A549 (cell line): Measurements from ENCODE around the gene ARHGAP22. TPM values are rescaled to one million over a fixed set of nuclear protein-coding genes. Genes with fewer than 3 reads are reported as not detected.

Experiments used
- ATAC-seq, 2 experiments: fragments of 200-7000 bp in 1 of 2; fragments of >200 bp in 1 of 2; cut with Nextera tagmentation in 1 of 2; cut with Tn5 transposase in 1 of 2; 3 replicates each; pipeline versions ENCODE4 v1.8.0 to v1.9.1; 2018 to 2020; ENCODE audit warnings: mild to moderate bottlenecking in 1 of 2, moderate library complexity in 1 of 2
- CTCF ChIA-PET: fragments of 300-600 bp; sonication (Branson Sonifier 250); formaldehyde crosslinking; extraction: SDS; loops from one replicate; lab custom pipeline; 2021; ENCODE audit warnings: antibody characterized with exemption, inconsistent platforms; lab: Yijun Ruan, JAX
- POLR2A ChIA-PET: fragments of 350-600 bp; formaldehyde crosslinking; extraction: SDS; loops from one replicate; lab custom pipeline; 2021; ENCODE audit warnings: antibody characterized with exemption, inconsistent platforms; lab: Yijun Ruan, JAX
- DNase-seq, 2 experiments: peaks; one replicate each; pipeline versions ENCODE4 v3.0.0 to v3.0.0-alpha.2; 2011 to 2016; ENCODE audit warnings: low read depth in 1 of 2, low spot score in 1 of 2
- FAIRE-seq: peaks from 2 replicates; lab custom pipeline; 2011; peaks lifted over from hg19 to GRCh38; lab: Jason Lieb, UNC
- H3K27ac ChIP-seq, 2 experiments: fragments of >200 bp; sonication (Bioruptor Twin); formaldehyde crosslinking; 3 replicates each; pipeline ENCODE4 v1.5.1; 2016 to 2017
- H3K4me1 ChIP-seq: fragments of >200 bp; sonication (Bioruptor Twin); formaldehyde crosslinking; 3 replicates; pipeline ENCODE4 v1.6.1; 2016
- H3K4me2 ChIP-seq: fragments of >200 bp; sonication (Bioruptor Twin); formaldehyde crosslinking; 3 replicates; pipeline ENCODE4 v1.6.1; 2016
- H3K4me3 ChIP-seq: fragments of >200 bp; sonication (Bioruptor Twin); formaldehyde crosslinking; 3 replicates; pipeline ENCODE4 v1.5.1; 2016
- H3K9me3 ChIP-seq: fragments of >200 bp; sonication (Bioruptor Twin); formaldehyde crosslinking; 3 replicates; pipeline ENCODE4 v1.6.1; 2016
- ATOH8 ChIP-seq: fragments of 250-450 bp; sonication (Bioruptor Pico); IDR thresholded peaks from 2 replicates; pipeline ENCODE4 v1.5.0; 2020; ENCODE audit warnings: low read depth, mild to moderate bottlenecking, moderate library complexity
- CBX2 ChIP-seq: fragments of 200-600 bp; sonication (generic); IDR thresholded peaks from 2 replicates; pipeline ENCODE4 v1.6.1; 2016; ENCODE audit warnings: low read depth, mild to moderate bottlenecking, borderline replicate concordance
- CBX8 ChIP-seq: fragments of 200-600 bp; sonication (generic); IDR thresholded peaks from 2 replicates; pipeline ENCODE4 v1.6.1; 2016
- CHD4 ChIP-seq: fragments of 200-600 bp; sonication (generic); IDR thresholded peaks from 2 replicates; pipeline ENCODE4 v1.6.1; 2016; ENCODE audit warnings: antibody characterized with exemption, mild to moderate bottlenecking, borderline replicate concordance
- EHMT2 ChIP-seq: fragments of 200-600 bp; sonication (generic); IDR thresholded peaks from 2 replicates; pipeline ENCODE4 v1.6.1; 2016; ENCODE audit warnings: antibody characterized with exemption, low read depth, mild to moderate bottlenecking, moderate library complexity
- ELK1 ChIP-seq: fragments of 150-350 bp; IDR thresholded peaks from 2 replicates; pipeline ENCODE4 v1.6.1; 2014; ENCODE audit warnings: low read depth, mild to moderate bottlenecking, low read length
- EP300 ChIP-seq, 2 experiments: fragments of >200 bp; sonication (Bioruptor Twin); formaldehyde crosslinking; IDR thresholded peaks; 2 replicates in 1 of 2; 3 replicates in 1 of 2; pipeline ENCODE4 v1.6.1; 2016 to 2017
- ESRRA ChIP-seq: fragments of 150-350 bp; IDR thresholded peaks from 2 replicates; pipeline ENCODE4 v1.6.1; 2014; ENCODE audit warnings: mild to moderate bottlenecking, low read length, borderline replicate concordance
- FOXS1 ChIP-seq: fragments of 250-450 bp; sonication (Bioruptor Pico); IDR thresholded peaks from 2 replicates; pipeline ENCODE4 v1.5.0; 2020; ENCODE audit warnings: mild to moderate bottlenecking, moderate library complexity
- HDAC2 ChIP-seq: fragments of 200-600 bp; sonication (generic); IDR thresholded peaks from 2 replicates; pipeline ENCODE4 v1.6.1; 2016
- HES2 ChIP-seq: fragments of >200 bp; sonication (Bioruptor Twin); formaldehyde crosslinking; IDR thresholded peaks from 2 replicates; pipeline ENCODE4 v1.6.1; 2016
- HEYL ChIP-seq: fragments of 250-450 bp; sonication (Bioruptor Pico); IDR thresholded peaks from 2 replicates; pipeline ENCODE4 v1.8.0; 2021; ENCODE audit warnings: mild to moderate bottlenecking, moderate library complexity
- HOXB5 ChIP-seq: fragments of 250-450 bp; sonication (Bioruptor Pico); IDR thresholded peaks from 2 replicates; pipeline ENCODE4 v1.5.0; 2020; ENCODE audit warnings: mild to moderate bottlenecking, moderate library complexity
- JUN ChIP-seq, 2 experiments: fragments of >200 bp; sonication (Bioruptor Twin); formaldehyde crosslinking; IDR thresholded peaks; 2 replicates in 1 of 2; 3 replicates in 1 of 2; pipeline ENCODE4 v1.6.1; 2016 to 2017
- NFE2L2 ChIP-seq: fragments of 150-350 bp; conservative IDR thresholded peaks from 2 replicates; pipeline ENCODE4 v1.6.1; 2014; ENCODE audit warnings: low read length
- NPAS2 ChIP-seq: fragments of 250-450 bp; sonication (Bioruptor Pico); IDR thresholded peaks from 2 replicates; pipeline ENCODE4 v1.8.0; 2022; ENCODE audit warnings: mild to moderate bottlenecking, moderate library complexity, borderline replicate concordance
- POLR2A ChIP-seq: IDR thresholded peaks from 2 replicates; pipeline ENCODE4 v1.6.1; 2012; ENCODE audit warnings: mild to moderate bottlenecking, low read length
- POLR2AphosphoS2 ChIP-seq: conservative IDR thresholded peaks from 2 replicates; pipeline ENCODE4 v1.6.1; 2012; ENCODE audit warnings: low read length, improper control_type of control experiment, inconsistent platforms
- RCOR1 ChIP-seq: fragments of 150-350 bp; IDR thresholded peaks from 2 replicates; pipeline ENCODE4 v1.6.1; 2014; ENCODE audit warnings: antibody characterized with exemption, low read length, low read depth
- REST ChIP-seq: fragments of 200-600 bp; sonication (generic); IDR thresholded peaks from 2 replicates; pipeline ENCODE4 v1.6.1; 2016; ENCODE audit warnings: antibody characterized with exemption, mild to moderate bottlenecking, moderate library complexity
- USF2 ChIP-seq: fragments of 450-650 bp; IDR thresholded peaks from 2 replicates; pipeline ENCODE4 v1.6.1; 2014; ENCODE audit warnings: antibody characterized with exemption
- ZNF302 ChIP-seq: fragments of 250-450 bp; sonication (Bioruptor Pico); IDR thresholded peaks from 2 replicates; pipeline ENCODE4 v1.9.0; 2021; ENCODE audit warnings: inconsistent platforms, mild to moderate bottlenecking, moderate library complexity
- WGBS: methylation state at CpG from one replicate; pipeline ENCODE4 v1.1.6; 2017; ENCODE audit errors: missing lambda C conversion rate; 5-methylcytosine and 5-hydroxymethylcytosine counted together
- polyA plus RNA-seq, 4 experiments: library from polyadenylated mRNA; depleted of rRNA in 3 of 4; stranded (reverse); fragments of >200 nt; fragmentation: RNase III in 1 of 4; extraction: RNeasy Plus Mini Kit Qiagen cat#74134 plus additional on column Dnase treatment in 1 of 4; gene quantifications; 2 replicates in 3 of 4; 3 replicates in 1 of 4; pipeline ENCODE4 v1.2.3, GENCODE V29; 2011 to 2017

The ARHGAP22 gene
- polyA plus RNA-seq, 2 of the 4 experiments (the other 2 are of a cell fraction): 1.9 to 3.2 TPM

- H3K27ac ChIP-seq: no peak overlapping the region
- TF ChIP-seq ELK1 (no peak), HDAC2 (no peak), HEYL (no peak)
- TF ChIP-seq, all 56 proteins: peak for 0
- WGBS: 61% methylated on average over 3 of the region's 3 CpGs
- no peak for ATAC-seq
- ChIA-PET CTCF (interaction anchor here (1.7 kb wide), 1 partner anchor 183 kb away, joined by 4 read pairs; no protein-coding TSS in a partner anchor), POLR2A (no interaction called here)
- H3K4me1 ChIP-seq: no peaks in the 10 kb centered on the region
- no peak overlapping the region for H3K4me2 ChIP-seq
- FAIRE-seq: no peak
- no peak overlapping the region for H3K4me3 ChIP-seq
- DNase-seq: no peak
- no peaks in the 10 kb centered on the region; the same call in 2 of the 3 replicates for H3K9me3 ChIP-seq
Measured at GRCh38 chr10:48472501-48473069, 132.3 kb downstream of the ARHGAP22 start.

- POLR2A ChIA-PET: no interaction called here
- no peak for TF ChIP-seq HES2
- TF ChIP-seq FOXS1: no peak
- no peak for TF ChIP-seq ESRRA
- TF ChIP-seq ATOH8: no peak
- TF ChIP-seq RCOR1: no peak
- TF ChIP-seq CBX8: no peak
- no peak for TF ChIP-seq POLR2A
- no peak for TF ChIP-seq NFE2L2
- no peak for TF ChIP-seq EHMT2
- TF ChIP-seq ZNF302 (CRISPR knock-in tag): no peak
- TF ChIP-seq, all 56 proteins: peak for 0
- no peaks in the 10 kb centered on the region for H3K4me1 ChIP-seq
- no peak for FAIRE-seq
- no peak overlapping the region for H3K4me2 ChIP-seq
- H3K4me3 ChIP-seq: no peak overlapping the region
- H3K27ac ChIP-seq: no peak overlapping the region
- DNase-seq: no peak
- 65% methylated on average over 6 of the region's 8 CpGs for WGBS
- no peaks in the 10 kb centered on the region; the same call in 2 of the 3 replicates for H3K9me3 ChIP-seq
- CTCF ChIA-PET: interaction anchor here (0.8 to 1.3 kb wide), 3 partner anchors 21 to 29 kb away, joined by 3 read pairs; no protein-coding TSS in a partner anchor
- ATAC-seq: peak; percentile 41 to 81; a peak in 4 of 6 replicates
Measured at GRCh38 chr10:48470893-48471805, 133.7 kb downstream of the ARHGAP22 start.

- H3K4me1 ChIP-seq: no peaks in the 10 kb centered on the region
- no peaks in the 10 kb centered on the region; the same call in 2 of the 3 replicates for H3K9me3 ChIP-seq
- no peak for FAIRE-seq
- no peak overlapping the region for H3K27ac ChIP-seq
- 86% methylated on average over 5 of the region's 5 CpGs for WGBS
- ChIA-PET POLR2A (no interaction called here), CTCF (interaction anchor here (1.0 to 4.5 kb wide), 3 partner anchors 22 to 186 kb away, joined by 3 to 10 read pairs (median 3); no protein-coding TSS in a partner anchor)
- H3K4me3 ChIP-seq: no peak overlapping the region
- ATAC-seq: no peak
- H3K4me2 ChIP-seq: no peak overlapping the region
- no peak for DNase-seq
- TF ChIP-seq POLR2AphosphoS2 (no peak), EHMT2 (no peak), ELK1 (no peak), EP300 (IDR thresholded peaks at IDR 0.05) (no peak), USF2 (no peak), NPAS2 (CRISPR knock-in tag) (no peak), REST (no peak), POLR2A (no peak), HOXB5 (CRISPR knock-in tag) (no peak), CBX2 (no peak), JUN (IDR thresholded peaks at IDR 0.05) (no peak), CHD4 (no peak)
Measured at GRCh38 chr10:48470115-48470892, 134.6 kb downstream of the ARHGAP22 start.
